Measurements from ENCODE around the gene CNTN5.

Gene CNTN5

GRCh38 chr11:99464985-99465384 is 444.2 kb downstream of the CNTN5 start:
- no peak overlapping the region for H2AK5ac ChIP-seq (ENCODE audit: low read length, severe bottlenecking)
- no peak overlapping the region for H3K18ac ChIP-seq (ENCODE audit: low read depth in 1 of 2, low read length in 2 of 2)
- no peak overlapping the region for H2AFZ ChIP-seq (ENCODE audit: low read depth, low read length)
- H3K27me3 ChIP-seq (ENCODE audit: control insufficient read depth in 1 of 2, insufficient read depth in 1 of 2, low read length in 2 of 2) = no peaks in the 10 kb centered on the region
- no peak overlapping the region for H4K8ac ChIP-seq (ENCODE audit: low read length)
- no peak overlapping the region for H2BK120ac ChIP-seq (ENCODE audit: low read depth, low read length)
- no peak for DNase-seq
- H3K9me3 ChIP-seq (ENCODE audit: control insufficient read depth, low read length) = no peaks in the 10 kb centered on the region
- H4K91ac ChIP-seq (ENCODE audit: low read length) = no peak overlapping the region
- H3K4me1 ChIP-seq (ENCODE audit: control insufficient read depth, insufficient read depth, low read depth, low read length) = no peaks in the 10 kb centered on the region
- H3K4me3 ChIP-seq (ENCODE audit: insufficient read depth in 1 of 2, low read depth in 1 of 2, low read length in 2 of 2) = no peak overlapping the region
- H2BK15ac ChIP-seq (ENCODE audit: low read depth, poor library complexity, severe bottlenecking) = no peak overlapping the region
- no peak overlapping the region for H2BK5ac ChIP-seq (ENCODE audit: low read depth, low read length, poor library complexity, severe bottlenecking)
- no peak overlapping the region for H3K4ac ChIP-seq (ENCODE audit: low read depth in 1 of 2, low read length in 2 of 2)
- H3K4me2 ChIP-seq (ENCODE audit: low read length, poor library complexity, severe bottlenecking) = no peak overlapping the region
- H2BK12ac ChIP-seq (ENCODE audit: low read length in 2 of 2) = no peak overlapping the region
- no peaks in the 10 kb centered on the region for H3K36me3 ChIP-seq (ENCODE audit: control insufficient read depth in 1 of 2, insufficient read depth in 2 of 2, low read depth in 1 of 2, low read length in 2 of 2)
- no peak overlapping the region for H3K27ac ChIP-seq (ENCODE audit: low read length, poor library complexity, severe bottlenecking)
- H3K9ac ChIP-seq (ENCODE audit: low read length) = no peak overlapping the region
- no peak overlapping the region for H3K23ac ChIP-seq (ENCODE audit: low read length in 2 of 2)
- H3K79me1 ChIP-seq (replicated peaks; ENCODE audit: low read length, poor library complexity, severe bottlenecking) = no peaks in the 10 kb centered on the region
- 83% methylated on average over 1 of the region's 2 CpGs for WGBS
- no peak overlapping the region for H3K14ac ChIP-seq (ENCODE audit: low read length in 2 of 2)

- Histone ChIP-seq H3K27ac (ENCODE audit: low read length, poor library complexity, severe bottlenecking) (no peak overlapping the region), H3K18ac (ENCODE audit: low read depth in 1 of 2, low read length in 2 of 2) (no peak overlapping the region), H2AFZ (ENCODE audit: low read depth, low read length) (no peak overlapping the region), H2AK5ac (ENCODE audit: low read length, severe bottlenecking) (no peak overlapping the region), H2BK12ac (ENCODE audit: low read length in 2 of 2) (no peak overlapping the region), H3K14ac (ENCODE audit: low read length in 2 of 2) (no peak overlapping the region), H2BK15ac (ENCODE audit: low read depth, poor library complexity, severe bottlenecking) (no peak overlapping the region), H2BK5ac (ENCODE audit: low read depth, low read length, poor library complexity, severe bottlenecking) (no peak overlapping the region), H3K4ac (ENCODE audit: low read depth in 1 of 2, low read length in 2 of 2) (no peak overlapping the region), H3K4me1 (ENCODE audit: control insufficient read depth, insufficient read depth, low read depth, low read length) (no peaks in the 10 kb centered on the region), H4K91ac (ENCODE audit: low read length) (no peak overlapping the region), H3K9me3 (ENCODE audit: control insufficient read depth, low read length) (peaks cover 4% of the 10 kb centered on the region), H3K79me1 (replicated peaks; ENCODE audit: low read length, poor library complexity, severe bottlenecking) (no peaks in the 10 kb centered on the region), H3K23ac (ENCODE audit: low read length in 2 of 2) (no peak overlapping the region), H3K4me2 (ENCODE audit: low read length, poor library complexity, severe bottlenecking) (no peak overlapping the region), H2BK120ac (ENCODE audit: low read depth, low read length) (no peak overlapping the region), H4K8ac (ENCODE audit: low read length) (no peak overlapping the region), H3K27me3 (ENCODE audit: control insufficient read depth in 1 of 2, insufficient read depth in 1 of 2, low read length in 2 of 2) (no peaks in the 10 kb centered on the region), H3K9ac (ENCODE audit: low read length) (no peak overlapping the region), H3K4me3 (ENCODE audit: insufficient read depth in 1 of 2, low read depth in 1 of 2, low read length in 2 of 2) (no peak overlapping the region), H3K36me3 (ENCODE audit: control insufficient read depth in 1 of 2, insufficient read depth in 2 of 2, low read depth in 1 of 2, low read length in 2 of 2) (no peaks in the 10 kb centered on the region)
- 60% methylated on average over 1 of the region's 1 CpG for WGBS
- DNase-seq = no peak
These were observed 468.8 kb downstream of the CNTN5 start for GRCh38 chr11:99489581-99489980.

- Histone ChIP-seq H2BK12ac (ENCODE audit: low read length in 2 of 2) (no peak overlapping the region), H4K8ac (ENCODE audit: low read length) (no peak overlapping the region), H3K4me3 (ENCODE audit: insufficient read depth in 1 of 2, low read depth in 1 of 2, low read length in 2 of 2) (no peak overlapping the region), H2BK120ac (ENCODE audit: low read depth, low read length) (no peak overlapping the region), H3K4me2 (ENCODE audit: low read length, poor library complexity, severe bottlenecking) (no peak overlapping the region), H4K91ac (ENCODE audit: low read length) (no peak overlapping the region), H3K27me3 (ENCODE audit: control insufficient read depth in 1 of 2, insufficient read depth in 1 of 2, low read length in 2 of 2) (no peaks in the 10 kb centered on the region), H3K18ac (ENCODE audit: low read depth in 1 of 2, low read length in 2 of 2) (no peak overlapping the region), H3K23ac (ENCODE audit: low read length in 2 of 2) (no peak overlapping the region), H3K27ac (ENCODE audit: low read length, poor library complexity, severe bottlenecking) (no peak overlapping the region), H2AFZ (ENCODE audit: low read depth, low read length) (no peak overlapping the region), H3K14ac (ENCODE audit: low read length in 2 of 2) (no peak overlapping the region), H3K9ac (ENCODE audit: low read length) (no peak overlapping the region), H2BK5ac (ENCODE audit: low read depth, low read length, poor library complexity, severe bottlenecking) (no peak overlapping the region), H2AK5ac (ENCODE audit: low read length, severe bottlenecking) (no peak overlapping the region), H3K4me1 (ENCODE audit: control insufficient read depth, insufficient read depth, low read depth, low read length) (no peaks in the 10 kb centered on the region), H3K79me1 (replicated peaks; ENCODE audit: low read length, poor library complexity, severe bottlenecking) (no peaks in the 10 kb centered on the region), H3K4ac (ENCODE audit: low read depth in 1 of 2, low read length in 2 of 2) (no peak overlapping the region), H3K36me3 (ENCODE audit: control insufficient read depth in 1 of 2, insufficient read depth in 2 of 2, low read depth in 1 of 2, low read length in 2 of 2) (no peaks in the 10 kb centered on the region), H2BK15ac (ENCODE audit: low read depth, poor library complexity, severe bottlenecking) (no peak overlapping the region), H3K9me3 (ENCODE audit: control insufficient read depth, low read length) (peaks cover 4% of the 10 kb centered on the region)
- WGBS = 94% methylated on average over 3 of the region's 4 CpGs
- no peak for DNase-seq
These were observed 473.3 kb downstream of the CNTN5 start for GRCh38 chr11:99494065-99494464.

- Histone ChIP-seq H3K27ac (ENCODE audit: low read length, poor library complexity, severe bottlenecking) (no peak overlapping the region), H3K27me3 (ENCODE audit: control insufficient read depth in 1 of 2, insufficient read depth in 1 of 2, low read length in 2 of 2) (peaks cover 0 to 4% of the 10 kb centered on the region in 2 experiments), H2AFZ (ENCODE audit: low read depth, low read length) (no peak overlapping the region), H3K36me3 (ENCODE audit: control insufficient read depth in 1 of 2, insufficient read depth in 2 of 2, low read depth in 1 of 2, low read length in 2 of 2) (no peaks in the 10 kb centered on the region), H3K14ac (ENCODE audit: low read length in 2 of 2) (no peak overlapping the region), H3K4ac (ENCODE audit: low read depth in 1 of 2, low read length in 2 of 2) (no peak overlapping the region), H2BK15ac (ENCODE audit: low read depth, poor library complexity, severe bottlenecking) (no peak overlapping the region), H3K4me3 (ENCODE audit: insufficient read depth in 1 of 2, low read depth in 1 of 2, low read length in 2 of 2) (no peak overlapping the region), H3K4me1 (ENCODE audit: control insufficient read depth, insufficient read depth, low read depth, low read length) (no peaks in the 10 kb centered on the region), H4K91ac (ENCODE audit: low read length) (no peak overlapping the region), H2AK5ac (ENCODE audit: low read length, severe bottlenecking) (no peak overlapping the region), H2BK5ac (ENCODE audit: low read depth, low read length, poor library complexity, severe bottlenecking) (no peak overlapping the region), H3K4me2 (ENCODE audit: low read length, poor library complexity, severe bottlenecking) (no peak overlapping the region), H3K79me1 (replicated peaks; ENCODE audit: low read length, poor library complexity, severe bottlenecking) (no peaks in the 10 kb centered on the region), H2BK120ac (ENCODE audit: low read depth, low read length) (no peak overlapping the region), H3K23ac (ENCODE audit: low read length in 2 of 2) (no peak overlapping the region), H3K18ac (ENCODE audit: low read depth in 1 of 2, low read length in 2 of 2) (no peak overlapping the region), H3K9ac (ENCODE audit: low read length) (no peak overlapping the region), H3K9me3 (ENCODE audit: control insufficient read depth, low read length) (no peaks in the 10 kb centered on the region), H2BK12ac (ENCODE audit: low read length in 2 of 2) (no peak overlapping the region), H4K8ac (ENCODE audit: low read length) (no peak overlapping the region)
- DNase-seq = no peak
- 82% methylated on average over 2 of the region's 2 CpGs for WGBS
These were observed 480.9 kb downstream of the CNTN5 start for GRCh38 chr11:99501655-99502054.

Measured in mesenchymal stem cell (in vitro differentiated cells and primary cell).